Vagina (tissue), 2 donors: ENCODE results near the gene EPN2. TPM values are rescaled to one million over a fixed set of nuclear protein-coding genes. Genes with fewer than 3 reads are reported as not detected.

Experiments
- DNase-seq, 2 donors: peaks; one replicate each; pipeline ENCODE4 v3.0.0-alpha.2; 2017; ENCODE audit errors: extremely low spot score in 2 of 2
- H3K27ac ChIP-seq: fragments of 200-600 bp; sonication (generic); one replicate; pipeline ENCODE4 v1.5.1; 2019
- H3K27me3 ChIP-seq: fragments of 200-600 bp; sonication (generic); one replicate; pipeline ENCODE4 v1.5.1; 2019
- H3K36me3 ChIP-seq, 2 donors: fragments of 200-600 bp; sonication (generic); one replicate each; pipeline ENCODE4 v1.5.1; 2017 to 2019
- H3K4me1 ChIP-seq: fragments of 200-600 bp; sonication (generic); one replicate; pipeline ENCODE4 v1.5.1; 2019
- H3K4me3 ChIP-seq, 2 donors: fragments of 200-600 bp; sonication (generic); 1 replicate in 1 of 2; 2 replicates in 1 of 2; pipeline ENCODE4 v1.5.1; 2016 to 2019
- H3K9me3 ChIP-seq: fragments of 200-600 bp; sonication (generic); one replicate; pipeline ENCODE4 v1.5.1; 2019
- POLR2A ChIP-seq, 2 donors: fragments of 450-650 bp; IDR thresholded peaks; one replicate each; pipeline ENCODE4 v1.6.1; 2017; ENCODE audit warnings: antibody characterized with exemption in 2 of 2, mild to moderate bottlenecking in 2 of 2, moderate library complexity in 2 of 2
- POLR2AphosphoS5 ChIP-seq, 2 donors: sonication (generic); formaldehyde crosslinking; IDR thresholded peaks; one replicate each; pipeline ENCODE4 v1.9.0; 2017; ENCODE audit warnings: antibody characterized with exemption in 2 of 2, mild to moderate bottlenecking in 2 of 2, low read depth in 1 of 2; ENCODE audit not compliant: insufficient read depth in 1 of 2
- intact Hi-C: fragments of 100-400 bp; cut with DNase I; formaldehyde crosslinking; loops from one replicate; pipeline ENCODE4 v1.15.1; 2023
- total RNA-seq: library from RNA; depleted of rRNA; stranded (reverse); fragments of >200 nt; gene quantifications from one replicate; pipeline ENCODE4 v1.2.3, GENCODE V29; 2016
- TF ChIP-seq, protein P1 (sequence below), 3 experiments: fragments of 450-650 bp in 2 of 3; fragments of 200-600 bp in 1 of 3; sonication (generic) in 1 of 3; IDR thresholded peaks; one replicate each; pipeline ENCODE4 v1.5.1; 2017 to 2019; ENCODE audit warnings: antibody characterized with exemption in 3 of 3, mild to moderate bottlenecking in 2 of 3, moderate library complexity in 2 of 3

The EPN2 gene
- total RNA-seq, 1 donor from 2014 or later, result 65.6 TPM

DNA sequence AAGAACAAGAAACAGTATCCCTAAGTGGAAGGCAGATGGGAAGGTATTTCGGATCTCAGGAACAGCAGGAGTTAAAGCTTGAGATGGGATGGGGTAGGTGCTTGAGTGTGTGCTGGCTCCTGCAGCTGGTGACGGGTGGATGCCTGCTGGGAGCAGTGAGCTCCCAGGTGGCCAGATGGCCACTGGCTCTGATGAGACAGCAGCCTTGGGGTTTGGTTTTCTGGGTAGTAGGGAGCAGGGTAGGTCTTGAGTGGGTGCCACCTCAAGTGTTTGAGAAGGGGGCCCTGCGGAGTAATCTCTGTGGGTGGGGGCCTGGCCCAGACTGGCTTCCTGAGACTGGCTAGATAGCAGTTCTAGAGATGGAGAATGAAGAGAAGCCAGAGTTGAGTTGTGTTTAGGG lies 10.3 kb downstream of the EPN2 start:
- Histone ChIP-seq H3K27ac (peak overlapping the region; percentile 84), H3K4me3 (no peak overlapping the region)
- TF ChIP-seq POLR2A (IDR thresholded peaks at IDR 0.05) (no peak), POLR2AphosphoS5 (IDR thresholded peaks at IDR 0.05; ENCODE audit: insufficient read depth in 1 of 2, low read depth in 1 of 2) (no peak)
- TF ChIP-seq, protein P1, sequence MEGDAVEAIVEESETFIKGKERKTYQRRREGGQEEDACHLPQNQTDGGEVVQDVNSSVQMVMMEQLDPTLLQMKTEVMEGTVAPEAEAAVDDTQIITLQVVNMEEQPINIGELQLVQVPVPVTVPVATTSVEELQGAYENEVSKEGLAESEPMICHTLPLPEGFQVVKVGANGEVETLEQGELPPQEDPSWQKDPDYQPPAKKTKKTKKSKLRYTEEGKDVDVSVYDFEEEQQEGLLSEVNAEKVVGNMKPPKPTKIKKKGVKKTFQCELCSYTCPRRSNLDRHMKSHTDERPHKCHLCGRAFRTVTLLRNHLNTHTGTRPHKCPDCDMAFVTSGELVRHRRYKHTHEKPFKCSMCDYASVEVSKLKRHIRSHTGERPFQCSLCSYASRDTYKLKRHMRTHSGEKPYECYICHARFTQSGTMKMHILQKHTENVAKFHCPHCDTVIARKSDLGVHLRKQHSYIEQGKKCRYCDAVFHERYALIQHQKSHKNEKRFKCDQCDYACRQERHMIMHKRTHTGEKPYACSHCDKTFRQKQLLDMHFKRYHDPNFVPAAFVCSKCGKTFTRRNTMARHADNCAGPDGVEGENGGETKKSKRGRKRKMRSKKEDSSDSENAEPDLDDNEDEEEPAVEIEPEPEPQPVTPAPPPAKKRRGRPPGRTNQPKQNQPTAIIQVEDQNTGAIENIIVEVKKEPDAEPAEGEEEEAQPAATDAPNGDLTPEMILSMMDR (IDR thresholded peaks at IDR 0.05), result no peak

DNA sequence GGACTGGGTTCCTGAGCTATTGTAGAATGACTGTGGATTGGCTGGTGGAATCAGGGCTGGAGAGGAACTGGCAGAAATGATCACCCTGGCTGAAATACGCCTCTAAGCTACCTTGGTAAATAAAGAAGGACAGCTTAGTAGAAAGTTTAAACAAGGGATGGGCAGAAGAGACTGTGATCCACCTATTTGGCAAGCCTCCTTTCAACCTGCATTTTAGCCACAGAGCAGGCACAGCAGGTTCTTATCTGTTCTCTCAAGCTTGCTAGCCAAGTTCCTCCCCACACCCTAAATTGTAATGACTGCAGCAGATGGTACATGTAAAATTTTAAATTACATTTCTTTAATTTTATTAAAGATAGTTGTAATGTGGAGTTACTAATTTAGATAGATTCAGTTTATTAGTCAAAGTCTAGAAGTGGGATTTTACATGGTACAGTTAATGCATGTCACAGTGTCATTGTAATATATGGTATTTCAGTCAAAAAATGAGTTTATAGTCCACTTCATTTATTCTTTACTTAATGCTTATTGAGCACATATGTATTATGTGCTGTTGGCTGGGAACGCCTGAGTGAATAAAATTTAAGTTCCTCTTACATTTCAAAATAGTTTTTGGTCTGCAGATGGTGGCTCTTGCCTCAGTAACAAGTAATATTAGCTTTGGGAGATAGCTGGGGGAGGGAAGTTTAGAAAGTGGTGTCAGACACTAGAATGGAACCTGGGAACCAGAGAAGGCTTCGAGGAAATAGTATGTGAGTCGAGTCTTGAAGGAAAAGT lies 11.2 kb downstream of the EPN2 start:
- intact Hi-C loops, result no loop called here
- no peaks in the 10 kb centered on the region for H3K9me3 ChIP-seq
- H3K36me3 ChIP-seq, result no peaks in the 10 kb centered on the region
- no peak for TF ChIP-seq POLR2AphosphoS5 (IDR thresholded peaks at IDR 0.05; ENCODE audit: insufficient read depth in 1 of 2, low read depth in 1 of 2)
- TF ChIP-seq POLR2A (IDR thresholded peaks at IDR 0.05), result no peak
- TF ChIP-seq, protein P1 (IDR thresholded peaks at IDR 0.05), result no peak
- H3K4me1 ChIP-seq, result peaks cover 82% of the 10 kb centered on the region
- H3K4me3 ChIP-seq, result no peak overlapping the region
- H3K27ac ChIP-seq, result peak overlapping the region; percentile 84
- DNase-seq, result no peak
- no peaks in the 10 kb centered on the region for H3K27me3 ChIP-seq

More for the DNA sequence above, 10.3 kb downstream of the EPN2 start:
- Histone ChIP-seq H3K9me3 (no peaks in the 10 kb centered on the region), H3K4me1 (peaks cover 90% of the 10 kb centered on the region), H3K36me3 (no peaks in the 10 kb centered on the region), H3K27me3 (no peaks in the 10 kb centered on the region)
- intact Hi-C loops, result no loop called here
- DNase-seq, result no peak

DNA sequence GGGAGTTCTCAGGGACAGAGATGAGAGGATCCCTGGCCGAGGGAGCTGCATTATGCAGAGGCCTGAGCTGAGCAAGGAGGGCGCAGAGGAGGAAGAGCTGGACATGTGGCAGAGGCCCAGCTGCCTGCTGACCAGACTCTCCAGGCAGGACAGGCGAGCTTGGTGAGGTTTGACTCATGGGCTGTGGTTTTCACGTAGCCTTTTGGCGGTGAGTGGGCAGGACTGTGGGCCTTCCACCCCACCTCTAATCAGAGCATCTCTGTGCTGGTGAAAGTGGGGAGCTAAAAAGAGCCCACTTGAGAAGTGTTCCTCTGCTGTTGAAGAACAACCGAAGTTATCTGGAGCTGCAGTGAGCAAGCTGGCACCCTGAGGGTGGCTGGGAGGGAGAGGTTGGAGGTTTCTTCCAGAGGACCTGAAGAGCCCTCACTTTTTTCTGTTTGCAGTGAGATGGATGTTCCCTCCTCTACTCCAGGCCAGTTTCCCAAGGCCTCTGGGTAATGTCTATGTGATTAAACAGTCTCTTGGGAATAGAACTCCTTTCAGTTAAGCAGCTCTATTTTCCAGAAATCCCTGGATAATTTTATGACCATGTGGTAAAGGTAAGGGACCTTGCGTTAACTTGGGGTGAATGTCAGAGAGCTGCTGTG lies 11.9 kb downstream of the EPN2 start:
- intact Hi-C loops, result no loop called here
- H3K27me3 ChIP-seq, result no peaks in the 10 kb centered on the region
- no peak for TF ChIP-seq POLR2A (IDR thresholded peaks at IDR 0.05)
- peak in 1 of 2 donors; percentile 54 for TF ChIP-seq POLR2AphosphoS5 (IDR thresholded peaks at IDR 0.05; ENCODE audit: insufficient read depth in 1 of 2, low read depth in 1 of 2)
- H3K4me1 ChIP-seq, result peaks cover 75% of the 10 kb centered on the region
- no peaks in the 10 kb centered on the region for H3K9me3 ChIP-seq
- no peak overlapping the region for H3K4me3 ChIP-seq
- H3K36me3 ChIP-seq, result no peaks in the 10 kb centered on the region
- DNase-seq, result no peak
- peak overlapping the region; percentile 84 for H3K27ac ChIP-seq

DNA sequence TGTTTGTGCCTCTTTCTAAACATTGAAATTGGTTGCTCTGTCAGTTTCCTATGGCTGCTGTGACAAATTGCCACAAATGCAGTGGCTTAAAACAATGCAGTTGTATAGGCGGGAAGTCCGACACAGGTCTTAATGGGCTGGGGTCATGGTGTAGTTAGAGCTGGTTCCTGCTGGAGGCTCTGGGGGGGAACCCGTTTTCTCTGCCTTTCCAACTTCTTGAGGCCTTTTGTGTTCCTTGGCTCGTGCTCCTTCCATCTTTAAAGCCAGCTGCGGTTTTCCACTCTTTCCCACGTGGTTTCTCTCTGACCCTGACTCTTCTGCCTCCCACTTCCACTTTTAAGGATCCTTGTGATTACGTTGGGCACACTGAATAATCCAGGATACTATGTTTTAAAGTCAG lies 12.5 kb downstream of the EPN2 start:
- intact Hi-C loops, result no loop called here
- H3K36me3 ChIP-seq, result no peaks in the 10 kb centered on the region
- no peaks in the 10 kb centered on the region for H3K27me3 ChIP-seq
- H3K4me3 ChIP-seq, result no peak overlapping the region
- peak in 1 of 2 donors; percentile 35 for TF ChIP-seq POLR2AphosphoS5 (IDR thresholded peaks at IDR 0.05; ENCODE audit: insufficient read depth in 1 of 2, low read depth in 1 of 2)
- TF ChIP-seq, protein P1 (IDR thresholded peaks at IDR 0.05), result no peak
- no peak for TF ChIP-seq POLR2A (IDR thresholded peaks at IDR 0.05)
- H3K4me1 ChIP-seq, result peaks cover 75% of the 10 kb centered on the region
- no peak for DNase-seq
- H3K9me3 ChIP-seq, result no peaks in the 10 kb centered on the region
- H3K27ac ChIP-seq, result peak overlapping the region; percentile 84

DNA sequence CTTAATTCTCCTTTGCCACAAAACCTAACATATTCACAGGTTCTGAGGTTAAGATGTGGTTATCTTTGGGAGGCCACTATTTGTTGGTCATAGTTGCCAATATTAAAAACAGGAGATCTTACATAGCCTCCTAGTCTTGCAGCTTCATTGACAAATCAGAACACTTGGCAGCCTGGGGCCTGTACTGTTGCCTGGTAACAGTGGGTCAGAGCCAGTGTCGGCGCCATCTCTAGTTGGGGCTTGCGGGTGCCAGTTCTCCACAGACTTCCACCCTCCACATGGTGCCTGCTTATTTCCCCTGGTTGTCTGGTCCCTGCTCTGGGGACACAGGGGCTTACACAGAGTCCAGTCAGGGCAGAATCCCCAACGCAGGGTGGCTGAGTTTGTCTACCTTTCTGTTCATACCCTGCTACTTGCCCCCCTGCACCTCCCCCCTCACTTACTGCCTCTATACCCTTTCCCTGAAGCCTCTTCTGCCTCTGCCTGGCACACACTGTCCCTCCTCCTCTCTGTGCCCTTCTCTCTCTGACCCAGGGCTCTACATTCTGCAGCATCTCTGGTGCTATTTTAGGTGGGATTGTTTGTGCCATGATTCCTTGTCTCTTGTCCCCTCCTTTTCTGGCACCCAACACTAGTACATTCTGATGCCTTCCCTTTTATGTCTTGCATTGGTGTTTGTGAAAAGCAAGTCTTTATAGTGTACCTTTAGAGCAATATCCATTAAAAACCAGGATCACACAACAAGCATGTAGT lies 13.4 kb downstream of the EPN2 start:
- Histone ChIP-seq H3K9me3 (no peaks in the 10 kb centered on the region), H3K27ac (peak overlapping the region; percentile 84), H3K4me1 (peaks cover 69% of the 10 kb centered on the region), H3K36me3 (no peaks in the 10 kb centered on the region), H3K27me3 (no peaks in the 10 kb centered on the region), H3K4me3 (no peak overlapping the region)
- intact Hi-C loops, result no loop called here
- peak in 1 of 2 donors; percentile 24 for TF ChIP-seq POLR2AphosphoS5 (IDR thresholded peaks at IDR 0.05; ENCODE audit: insufficient read depth in 1 of 2, low read depth in 1 of 2)
- TF ChIP-seq, protein P1 (IDR thresholded peaks at IDR 0.05), result no peak
- DNase-seq, result no peak
